HT-29 (cell line): Measurements from ENCODE around the gene RBBP8NL. TPM values are rescaled to one million over a fixed set of nuclear protein-coding genes. Genes with fewer than 3 reads are reported as not detected.

Experiments used
- DNase-seq: peaks from one replicate; pipeline ENCODE4 v3.0.0-alpha.2; 2015; ENCODE audit warnings: low spot score
- total RNA-seq: library from RNA; depleted of rRNA; stranded (reverse); fragments of >200 nt; shearing (Covaris generic); gene quantifications from 2 replicates; pipeline ENCODE4 v1.2.3, GENCODE V29; 2014; rRNA removed

The RBBP8NL gene
- total RNA-seq, result 24.4 and 26.7 TPM in 2 replicates

- peak; percentile 100 for DNase-seq
These were observed at the start of gene RBBP8NL for GRCh38 chr20:62427172-62428001. RBBP8NL (minus strand) TSS chr20:62427539; CDS start chr20:62419647, 7,892 bp downstream.

DNA sequence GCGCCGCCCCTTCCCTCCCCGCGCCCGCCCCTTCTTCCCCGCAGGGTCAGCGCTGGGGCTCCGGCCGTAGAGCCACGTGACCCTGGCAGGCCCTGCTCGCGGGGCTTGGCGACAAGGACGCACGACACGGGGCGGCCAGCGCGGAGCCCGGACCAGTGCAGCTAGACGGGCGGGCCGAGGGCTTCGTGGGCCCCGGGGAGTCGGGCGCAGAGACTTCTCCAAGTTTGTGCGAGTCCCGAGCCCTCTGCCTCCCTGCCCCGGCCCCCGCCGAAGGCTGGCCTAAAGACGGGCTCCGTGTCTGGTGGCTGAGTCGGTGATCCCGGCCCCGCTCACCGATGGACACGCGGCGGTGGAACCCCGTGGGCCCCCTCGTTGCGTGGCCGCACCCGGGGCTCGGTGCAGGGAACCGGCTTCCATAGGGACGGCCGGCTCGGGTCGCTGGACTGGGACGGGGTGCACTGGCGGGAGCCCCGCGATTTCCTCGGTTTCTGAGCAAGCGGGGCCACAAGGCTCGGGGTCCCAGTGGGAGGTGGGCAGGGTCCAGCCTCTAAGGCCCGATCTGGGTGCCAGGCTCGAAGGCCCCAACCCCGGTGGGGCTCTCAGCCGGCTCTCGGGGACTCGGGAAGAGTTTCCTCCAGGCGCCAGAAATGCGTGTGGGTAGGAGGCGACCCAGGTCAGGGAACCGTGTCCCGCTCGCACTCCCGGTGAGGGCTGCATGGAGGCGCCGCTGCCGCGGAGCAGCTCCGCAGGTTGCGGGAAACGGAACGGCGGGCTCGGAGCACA lies 48.9 kb upstream of the RBBP8NL start:
- no peak for DNase-seq

DNA sequence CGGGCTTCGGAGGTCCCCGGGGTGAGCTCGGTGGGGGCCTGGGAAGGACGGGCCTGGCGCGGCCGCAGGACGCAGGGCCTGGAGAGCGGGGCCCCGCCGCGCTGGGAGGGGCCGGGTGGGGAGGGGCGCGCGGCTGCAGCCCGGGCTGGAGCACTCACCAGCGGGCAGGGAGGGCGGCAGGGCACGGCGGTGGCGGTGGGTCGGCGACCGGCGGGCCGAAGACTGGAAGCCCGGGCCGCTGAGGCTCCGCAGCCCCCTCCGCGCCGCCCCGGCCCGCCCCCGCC lies 48.4 kb upstream of the RBBP8NL start, which contains the start of gene GATA5:
Gene GATA5, minus strand, starts transcription at position 224 of the 284 bp plus-strand sequence. CDS start 474 bp downstream, outside the sequence.
- DNase-seq, result no peak

DNA sequence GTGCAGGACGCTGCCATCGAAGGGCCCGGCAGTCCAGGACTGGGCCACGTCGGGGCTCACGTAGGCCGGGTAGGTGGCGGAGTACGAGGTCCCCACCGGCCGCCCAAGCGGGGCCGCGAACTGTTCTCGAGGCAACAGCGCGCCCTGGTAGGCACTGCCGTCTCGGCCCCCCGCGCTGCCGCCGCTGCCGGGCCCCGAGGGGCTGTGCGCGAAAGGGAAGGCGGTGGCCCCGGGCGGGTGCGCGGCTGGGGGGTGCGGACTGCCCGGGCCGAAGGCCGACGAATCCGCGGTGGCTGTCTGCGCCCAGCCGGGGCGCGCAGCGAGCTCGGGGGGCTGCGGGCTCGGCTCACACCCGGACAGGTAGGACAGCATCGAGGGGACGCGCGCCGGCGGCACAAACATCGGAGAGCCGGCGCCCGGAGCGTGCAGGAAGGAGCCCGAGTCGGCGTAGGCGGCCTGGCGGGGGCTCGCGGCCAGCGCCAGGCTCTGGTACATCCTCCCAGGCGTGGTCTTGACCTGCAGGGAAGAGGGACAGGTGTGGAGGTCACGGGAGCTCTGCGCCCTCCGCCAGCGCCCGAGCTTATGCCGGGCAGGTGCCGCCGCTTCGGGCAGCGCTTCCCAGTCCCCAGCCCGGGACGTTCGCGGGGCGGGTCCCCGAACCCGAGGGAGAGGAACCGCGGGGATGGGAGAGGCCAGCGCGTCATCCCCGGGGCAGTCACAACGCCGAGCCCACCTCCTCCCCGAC lies 47.9 kb upstream of the RBBP8NL start:
- no peak for DNase-seq

- no peak for DNase-seq
These were observed 47.3 kb upstream of the RBBP8NL start for GRCh38 chr20:62474604-62475026.

- DNase-seq, result no peak
These were observed 46.6 kb upstream of the RBBP8NL start for GRCh38 chr20:62473717-62474603.

- no peak for DNase-seq
These were observed 45.7 kb upstream of the RBBP8NL start for GRCh38 chr20:62472941-62473585.

DNA sequence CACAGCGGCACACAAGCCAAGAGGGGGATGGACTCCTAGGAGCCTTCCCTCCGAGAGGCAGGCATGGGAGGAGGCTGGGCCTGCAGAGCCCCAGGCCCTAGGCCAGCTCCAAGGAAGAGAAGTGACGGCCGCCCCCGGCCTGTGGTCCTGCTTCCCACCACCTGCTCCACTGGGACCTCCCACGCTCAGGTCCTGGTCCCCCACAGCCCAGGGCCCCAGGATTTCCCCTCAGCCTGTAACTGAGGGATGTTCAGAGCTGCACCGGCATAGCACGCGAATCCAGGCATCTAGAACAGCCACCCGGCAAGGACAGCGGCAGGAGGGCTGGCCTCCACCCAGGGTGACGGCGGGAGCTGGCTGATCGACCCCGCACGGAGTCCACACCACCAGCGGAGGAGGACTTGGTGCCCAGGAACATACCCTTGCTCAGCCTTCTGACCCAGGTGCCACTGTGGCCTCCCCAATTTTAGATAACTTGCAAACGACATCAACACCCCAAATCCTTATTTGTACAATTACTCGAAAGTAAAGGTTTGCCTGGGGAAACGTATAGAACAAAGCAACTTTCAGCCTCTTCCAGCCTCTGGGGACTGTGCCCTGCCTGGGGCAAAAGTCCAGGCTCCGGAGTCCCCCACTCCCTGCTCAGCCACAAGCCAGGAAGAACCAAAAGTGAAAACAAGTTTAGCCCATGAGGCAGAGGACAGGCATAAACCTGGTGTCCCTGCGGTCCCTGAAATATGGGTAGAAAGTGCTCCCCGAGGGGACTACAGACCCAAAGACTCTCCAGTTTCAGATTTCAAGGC lies 45.0 kb upstream of the RBBP8NL start:
- no peak for DNase-seq

DNA sequence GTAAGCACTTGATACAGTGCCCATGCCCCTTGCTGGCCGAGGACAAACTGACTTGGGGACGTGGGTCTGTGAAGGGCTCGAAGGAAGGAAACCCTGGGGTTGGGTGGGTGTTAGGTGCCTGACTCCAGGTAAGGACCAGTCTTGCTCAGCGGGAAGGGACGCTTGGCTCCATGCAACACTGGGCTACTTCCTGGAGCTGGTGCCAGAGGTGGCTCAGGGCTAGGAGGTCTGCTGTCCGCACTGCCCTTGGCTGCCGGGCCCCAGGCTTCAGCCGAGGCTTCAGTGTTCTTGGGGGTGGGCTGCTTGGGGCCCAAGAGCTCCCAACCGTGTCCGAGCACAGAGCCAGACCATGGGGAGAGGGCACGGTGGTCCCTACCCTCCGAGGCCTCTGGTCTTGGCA lies 43.1 kb upstream of the RBBP8NL start:
- no peak for DNase-seq

GRCh38 chr20:62470001-62470400 lies 42.7 kb upstream of the RBBP8NL start:
- no peak for DNase-seq

GRCh38 chr20:62469352-62469751 lies 42.0 kb upstream of the RBBP8NL start:
- no peak for DNase-seq

- no peak for DNase-seq
These were observed 39.6 kb upstream of the RBBP8NL start for GRCh38 chr20:62466806-62467537.

DNA sequence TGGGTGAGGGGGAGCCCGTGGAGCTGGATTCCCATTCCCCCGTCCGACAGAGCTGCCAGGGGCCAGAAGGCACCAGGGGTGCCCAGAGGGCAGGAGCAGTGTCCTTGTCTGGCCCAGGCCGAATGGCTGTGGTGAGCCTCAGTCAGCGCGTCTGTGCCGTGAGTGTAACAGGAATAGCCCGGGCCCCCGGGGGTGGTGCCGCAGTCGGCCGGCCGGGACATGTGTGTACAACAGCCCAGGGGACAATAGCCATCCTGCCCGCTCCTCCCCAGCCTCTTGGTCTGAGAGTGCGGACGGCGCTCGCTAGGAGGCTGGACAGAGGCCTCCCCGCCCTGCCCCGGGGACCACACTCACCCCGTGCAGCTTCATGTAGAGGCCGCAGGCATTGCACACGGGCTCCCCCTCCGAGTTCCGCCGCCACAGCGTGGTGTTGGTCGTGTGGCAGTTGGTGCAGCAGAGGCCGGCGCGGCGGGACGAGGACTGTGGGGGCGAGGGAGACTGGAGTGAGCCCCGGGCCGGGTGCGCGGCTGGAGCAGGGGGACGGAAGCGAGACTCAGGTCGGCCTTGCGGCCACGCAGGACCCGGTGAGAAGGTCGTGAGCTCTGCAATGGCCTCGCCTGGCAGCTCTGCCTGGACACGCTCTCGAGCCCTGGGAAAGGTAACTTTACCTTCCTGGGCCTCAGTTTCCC lies 38.9 kb upstream of the RBBP8NL start:
- DNase-seq, result no peak

GRCh38 chr20:62464990-62465389 lies 37.7 kb upstream of the RBBP8NL start:
- no peak for DNase-seq

- no peak for DNase-seq
These were observed 37.1 kb upstream of the RBBP8NL start for GRCh38 chr20:62464425-62464770.

GRCh38 chr20:62463651-62464424 lies 36.5 kb upstream of the RBBP8NL start:
- DNase-seq, result no peak

- DNase-seq, result no peak
These were observed 35.7 kb upstream of the RBBP8NL start for GRCh38 chr20:62462976-62463592.
